Lower leg skin (tissue), 3 donors: ENCODE measurements around the gene ART3.

ENCODE experiments used
- CTCF ChIP-seq, 3 donors: fragments of 450-650 bp; IDR thresholded peaks; one replicate each; pipeline ENCODE4 v1.5.1; 2016; ENCODE audit warnings: antibody characterized with exemption in 3 of 3, mild to moderate bottlenecking in 3 of 3, moderate library complexity in 2 of 3
- POLR2A ChIP-seq, 2 donors: fragments of 450-650 bp; IDR thresholded peaks; one replicate each; pipeline ENCODE4 v1.6.1; 2016 to 2017; ENCODE audit warnings: antibody characterized with exemption in 2 of 2, mild to moderate bottlenecking in 1 of 2, moderate library complexity in 1 of 2

- TF ChIP-seq CTCF (IDR thresholded peaks at IDR 0.05) (no peak), POLR2A (IDR thresholded peaks at IDR 0.05) (no peak)
These were observed 14.0 kb upstream of the ART3 start for GRCh38 chr4:76060506-76060905.
